PC-3 (cell line): Measurements from ENCODE around the gene ACAP2.

Experiments
- EZH2 ChIP-seq: fragments of 300-600 bp; sonication (generic); IDR thresholded peaks from one replicate; pipeline ENCODE4 v1.6.1; 2017; ENCODE audit warnings: antibody characterized with exemption, mild to moderate bottlenecking, low read length; ENCODE audit not compliant: unreplicated experiment
- EZH2phosphoT487 ChIP-seq: fragments of 300-600 bp; sonication (generic); IDR thresholded peaks from 2 replicates; pipeline ENCODE4 v1.6.1; 2018; ENCODE audit warnings: mild to moderate bottlenecking, antibody characterized with exemption, low read length, borderline replicate concordance
- TF ChIP-seq, protein P1 (sequence below): fragments of 300-600 bp; sonication (generic); conservative IDR thresholded peaks from 2 replicates; pipeline ENCODE4 v1.5.1; 2017; ENCODE audit warnings: antibody characterized with exemption, low read depth, mild to moderate bottlenecking, low read length

DNA sequence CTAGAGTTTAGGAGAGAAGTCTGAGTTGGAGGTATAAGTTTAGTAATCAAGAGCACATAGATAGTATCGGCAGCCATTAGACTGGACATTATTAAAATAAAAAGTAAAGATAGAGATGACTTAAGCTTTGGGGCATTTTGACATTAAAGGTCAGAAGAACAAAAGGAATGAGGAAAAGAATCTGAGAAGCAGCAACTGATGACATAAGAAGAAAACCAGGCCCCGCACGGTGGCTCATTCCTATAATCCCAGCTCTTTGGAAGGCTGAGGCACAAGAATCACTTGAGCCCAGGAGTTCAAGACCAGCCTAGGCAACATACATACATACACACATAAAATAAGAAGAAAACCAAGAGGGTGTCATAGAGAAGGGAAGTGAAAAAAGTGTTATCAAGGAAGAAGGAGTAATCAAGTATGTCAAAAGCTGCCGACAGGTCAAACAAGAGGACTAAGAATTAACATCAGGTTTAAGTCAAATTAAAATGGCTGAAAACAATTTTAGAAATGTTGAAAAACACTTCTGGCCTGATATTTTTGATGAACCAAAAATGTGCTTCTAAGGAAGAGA, 38.9 kb downstream of the ACAP2 start:
- TF ChIP-seq, protein P1, sequence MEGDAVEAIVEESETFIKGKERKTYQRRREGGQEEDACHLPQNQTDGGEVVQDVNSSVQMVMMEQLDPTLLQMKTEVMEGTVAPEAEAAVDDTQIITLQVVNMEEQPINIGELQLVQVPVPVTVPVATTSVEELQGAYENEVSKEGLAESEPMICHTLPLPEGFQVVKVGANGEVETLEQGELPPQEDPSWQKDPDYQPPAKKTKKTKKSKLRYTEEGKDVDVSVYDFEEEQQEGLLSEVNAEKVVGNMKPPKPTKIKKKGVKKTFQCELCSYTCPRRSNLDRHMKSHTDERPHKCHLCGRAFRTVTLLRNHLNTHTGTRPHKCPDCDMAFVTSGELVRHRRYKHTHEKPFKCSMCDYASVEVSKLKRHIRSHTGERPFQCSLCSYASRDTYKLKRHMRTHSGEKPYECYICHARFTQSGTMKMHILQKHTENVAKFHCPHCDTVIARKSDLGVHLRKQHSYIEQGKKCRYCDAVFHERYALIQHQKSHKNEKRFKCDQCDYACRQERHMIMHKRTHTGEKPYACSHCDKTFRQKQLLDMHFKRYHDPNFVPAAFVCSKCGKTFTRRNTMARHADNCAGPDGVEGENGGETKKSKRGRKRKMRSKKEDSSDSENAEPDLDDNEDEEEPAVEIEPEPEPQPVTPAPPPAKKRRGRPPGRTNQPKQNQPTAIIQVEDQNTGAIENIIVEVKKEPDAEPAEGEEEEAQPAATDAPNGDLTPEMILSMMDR, result no peak
- TF ChIP-seq EZH2, result no peak
- no peak for TF ChIP-seq EZH2phosphoT487
